Lower leg skin (tissue), 4 donors: Measurements from ENCODE around the gene NLRP6. TPM values are rescaled to one million over a fixed set of nuclear protein-coding genes. Genes with fewer than 3 reads are reported as not detected.

Experiments
- DNase-seq, 2 donors: peaks; one replicate each; pipeline ENCODE4 v3.0.0-alpha.2; 2019; ENCODE audit warnings: low spot score in 2 of 2
- H3K4me3 ChIP-seq: fragments of 200-600 bp; sonication (generic); 2 replicates; pipeline ENCODE4 v1.5.1; 2017; ENCODE audit warnings: mild to moderate bottlenecking, low read depth; ENCODE audit not compliant: poor library complexity, severe bottlenecking
- CTCF ChIP-seq, 3 donors: fragments of 450-650 bp; IDR thresholded peaks; one replicate each; pipeline ENCODE4 v1.5.1; 2016; ENCODE audit warnings: antibody characterized with exemption in 3 of 3, mild to moderate bottlenecking in 3 of 3, moderate library complexity in 2 of 3
- POLR2A ChIP-seq, 2 donors: fragments of 450-650 bp; IDR thresholded peaks; one replicate each; pipeline ENCODE4 v1.6.1; 2016 to 2017; ENCODE audit warnings: antibody characterized with exemption in 2 of 2, mild to moderate bottlenecking in 1 of 2, moderate library complexity in 1 of 2
- WGBS, 2 donors: methylation state at CpG; one replicate each; pipeline ENCODE4 v1.1.5; 2018; 5-methylcytosine and 5-hydroxymethylcytosine counted together
- intact Hi-C: fragments of 100-400 bp; cut with DNase I; formaldehyde crosslinking; loops from one replicate; pipeline ENCODE4 v1.15.0; 2023; ENCODE audit warnings: low total_unique reads
- total RNA-seq, 4 donors: library from RNA; depleted of rRNA; stranded (reverse); fragments of >200 nt; gene quantifications; one replicate each; pipeline ENCODE4 v1.1.0, GENCODE V29; 2016

Gene NLRP6
- total RNA-seq = under 1 TPM in 3 of 4 donors, not detected in 1; 0.25 to 0.32 (median 0.27) TPM

GRCh38 chr11:278001-278951 lies at the start of gene NLRP6:
Gene NLRP6 (plus strand): TSS chr11:278407. CDS start chr11:278570, 163 bp downstream.
- intact Hi-C loops = no loop called here
- 74 to 75% methylated on average over 21 of the region's 21 CpGs for WGBS, 2 donors
- H3K4me3 ChIP-seq = no peak within 1 kb of the TSS
- DNase-seq = peak in 1 of 2 donors; percentile 79
- TF ChIP-seq CTCF (IDR thresholded peaks at IDR 0.05) (no peak), POLR2A (IDR thresholded peaks at IDR 0.05) (no peak)

- TF ChIP-seq POLR2A (IDR thresholded peaks at IDR 0.05) (no peak), CTCF (IDR thresholded peaks at IDR 0.05) (no peak)
- intact Hi-C loops = no loop called here
- WGBS, 2 donors = 95 to 96% methylated on average over 10 of the region's 10 CpGs
- H3K4me3 ChIP-seq = no peak overlapping the region
- peak in 1 of 2 donors; percentile 57 for DNase-seq
Observed at GRCh38 chr11:230431-230830, 47.8 kb upstream of the NLRP6 start.

- 82 to 87% methylated on average over 20 of the region's 20 CpGs for whole genome bisulfite sequencing, 2 donors
- TF ChIP-seq CTCF (IDR thresholded peaks at IDR 0.05) = no peak
- TF ChIP-seq POLR2A (IDR thresholded peaks at IDR 0.05) = no peak
- peak in 1 of 2 donors; percentile 62 for DNase-seq
- H3K4me3 ChIP-seq = no peak overlapping the region
- intact Hi-C loops = no loop called here
Observed at GRCh38 chr11:232783-233565, 45.2 kb upstream of the NLRP6 start.

- intact Hi-C loops = no loop called here
- DNase-seq = peak in 1 of 2 donors; percentile 80
- TF ChIP-seq CTCF (IDR thresholded peaks at IDR 0.05) (no peak), POLR2A (IDR thresholded peaks at IDR 0.05) (no peak)
- no peak overlapping the region for H3K4me3 ChIP-seq
- WGBS, 2 donors = 77 to 87% methylated on average over 8 of the region's 8 CpGs
Observed at GRCh38 chr11:235180-235579, 43.0 kb upstream of the NLRP6 start.

- intact Hi-C loops = no loop called here
Observed at GRCh38 chr11:235609-235996, 42.6 kb upstream of the NLRP6 start.

More at GRCh38 chr11:235609-235996, 42.6 kb upstream of the NLRP6 start:
- TF ChIP-seq CTCF (IDR thresholded peaks at IDR 0.05) (no peak), POLR2A (IDR thresholded peaks at IDR 0.05) (no peak)
- no peak for DNase-seq
- H3K4me3 ChIP-seq = peak overlapping the region; percentile 63
- 2 to 3% methylated on average over 13 of the region's 13 CpGs for WGBS, 2 donors
